ENCODE results near the gene HEG1. TPM values are rescaled to one million over a fixed set of nuclear protein-coding genes. Genes with fewer than 3 reads are reported as not detected.

The HEG1 gene
- total RNA-seq, 2 donors from 2014 or later = 202 to 210 TPM

- Histone ChIP-seq H3K4me3 (peak overlapping the region in 1 of 2 donors; percentile 18), H3K4me1 (peaks cover 0 to 99% of the 10 kb centered on the region in 2 donors)
These were observed 12.1 kb downstream of the HEG1 start for GRCh38 chr3:125043599-125044151.

GRCh38 chr3:125042725-125043406, 12.9 kb downstream of the HEG1 start:
- Histone ChIP-seq H3K9me3 (no peaks in the 10 kb centered on the region), H3K4me3 (peak overlapping the region in 1 of 2 donors; percentile 18), H3K27ac (peak overlapping the region; percentile 74 to 92), H3K27me3 (no peaks in the 10 kb centered on the region), H3K36me3 (peaks cover 9% of the 10 kb centered on the region), H3K4me1 (peaks cover 0 to 99% of the 10 kb centered on the region in 2 donors)
- TF ChIP-seq CTCF (IDR thresholded peaks at IDR 0.05) = no peak
- DNase-seq (ENCODE audit: low spot score) = peak; percentile 82

More at GRCh38 chr3:125043599-125044151, 12.1 kb downstream of the HEG1 start:
- peaks cover 9% of the 10 kb centered on the region for H3K36me3 ChIP-seq
- DNase-seq (ENCODE audit: low spot score) = no peak
- no peak for TF ChIP-seq CTCF (IDR thresholded peaks at IDR 0.05)
- H3K9me3 ChIP-seq = no peaks in the 10 kb centered on the region
- peak overlapping the region; percentile 74 to 92 for H3K27ac ChIP-seq
- H3K27me3 ChIP-seq = no peaks in the 10 kb centered on the region

GRCh38 chr3:125039131-125040100, 16.4 kb downstream of the HEG1 start:
- Histone ChIP-seq H3K4me3 (no peak overlapping the region), H3K36me3 (no peaks in the 10 kb centered on the region), H3K27ac (peak overlapping the region; percentile 73 to 92), H3K9me3 (peaks cover 0 to 5% of the 10 kb centered on the region in 2 donors), H3K27me3 (no peaks in the 10 kb centered on the region), H3K4me1 (peaks cover 0 to 74% of the 10 kb centered on the region in 2 donors)
- no peak for TF ChIP-seq CTCF (IDR thresholded peaks at IDR 0.05)
- DNase-seq (ENCODE audit: low spot score) = no peak

DNA sequence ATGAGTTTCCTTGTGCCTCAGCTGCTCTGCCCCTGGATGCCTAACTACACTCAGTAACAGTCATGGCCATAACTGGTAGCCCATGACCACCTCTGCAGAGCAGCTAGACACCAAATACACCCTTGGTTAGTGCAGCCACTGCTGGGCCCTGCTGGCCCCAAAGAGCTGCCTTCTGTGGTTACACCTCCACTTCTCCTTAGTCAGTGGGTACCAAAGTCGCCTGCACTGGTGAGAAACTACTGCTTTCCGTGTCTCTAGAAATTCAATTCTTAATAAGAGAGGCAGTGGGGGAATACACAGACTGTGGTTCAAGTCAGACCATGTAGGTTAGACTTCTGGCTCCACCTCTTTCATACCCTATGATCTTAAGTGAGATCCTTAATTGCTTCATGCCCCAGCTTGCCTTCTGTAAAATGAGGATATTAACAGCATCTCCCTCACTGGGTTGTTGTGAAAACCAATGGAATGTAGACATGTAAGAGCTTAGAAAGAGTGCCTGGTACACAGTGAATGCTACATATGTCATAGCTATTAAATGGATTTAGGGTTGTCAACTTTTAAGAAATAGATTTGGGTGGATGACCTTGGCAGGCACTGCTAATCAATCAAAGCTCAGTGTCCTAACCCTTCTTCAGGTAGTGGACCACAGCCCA, 18.2 kb downstream of the HEG1 start:
- DNase-seq (ENCODE audit: low spot score) = no peak
- Histone ChIP-seq H3K4me3 (no peak overlapping the region), H3K27me3 (no peaks in the 10 kb centered on the region), H3K36me3 (no peaks in the 10 kb centered on the region), H3K9me3 (peaks cover 0 to 5% of the 10 kb centered on the region in 2 donors), H3K27ac (peak overlapping the region in 1 of 2 donors; percentile 92), H3K4me1 (peaks cover 0 to 68% of the 10 kb centered on the region in 2 donors)
- TF ChIP-seq CTCF (IDR thresholded peaks at IDR 0.05) = no peak

GRCh38 chr3:125035217-125035616, 20.6 kb downstream of the HEG1 start:
- no peak for TF ChIP-seq CTCF (IDR thresholded peaks at IDR 0.05)
- no peak overlapping the region for H3K27ac ChIP-seq
- no peaks in the 10 kb centered on the region for H3K36me3 ChIP-seq
- H3K4me3 ChIP-seq = no peak overlapping the region
- H3K9me3 ChIP-seq = peaks cover 0 to 5% of the 10 kb centered on the region in 2 donors
- no peaks in the 10 kb centered on the region for H3K27me3 ChIP-seq
- H3K4me1 ChIP-seq = peaks cover 0 to 58% of the 10 kb centered on the region in 2 donors
- DNase-seq (ENCODE audit: low spot score) = no peak

Measured in right atrium auricular region (tissue), 2 donors.